HTERT RPE-1 (cell line): Measurements from ENCODE around the gene PKN2.

Source experiments
- in situ Hi-C: fragments of 300-500 bp; cut with MboI; formaldehyde crosslinking; loops from 4 replicates; pipeline ENCODE4 v1.14.3; 2020; ENCODE audit warnings: low sequenced_read_pairs

The PKN2 gene

GRCh38 chr1:88683541-88684481 lies at the start of gene PKN2:
PKN2 (plus strand) TSS chr1:88684273; CDS start chr1:88684581, 308 bp downstream.
- in situ Hi-C loops: no loop called here

GRCh38 chr1:88634538-88634937 lies 49.5 kb upstream of the PKN2 start:
- in situ Hi-C loops: no loop called here

- in situ Hi-C loops: no loop called here
Observed at GRCh38 chr1:88640060-88640459, 44.0 kb upstream of the PKN2 start.

GRCh38 chr1:88645886-88646285 lies 38.2 kb upstream of the PKN2 start:
- in situ Hi-C loops: no loop called here

- in situ Hi-C loops: no loop called here
Observed at GRCh38 chr1:88646476-88647248, 37.4 kb upstream of the PKN2 start.

DNA sequence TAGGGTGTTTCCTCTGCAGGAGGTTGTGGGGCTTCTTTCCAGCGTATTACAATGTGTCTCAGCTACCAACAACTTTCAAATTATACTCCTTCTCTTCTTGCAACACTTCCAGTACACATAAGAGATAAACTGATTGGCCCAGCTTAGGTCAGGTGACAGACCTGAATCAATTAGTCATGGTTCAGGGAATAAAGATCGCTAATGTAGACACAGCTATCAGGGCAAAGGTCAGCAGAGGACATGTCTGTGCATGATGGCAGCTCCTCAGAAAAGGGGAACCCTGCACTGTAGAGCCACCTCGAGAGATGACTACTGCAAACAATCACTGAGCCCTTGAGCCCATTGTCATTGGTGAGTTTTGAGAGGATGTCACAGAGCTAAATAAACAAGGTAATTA lies 36.8 kb upstream of the PKN2 start:
- in situ Hi-C loops: no loop called here

GRCh38 chr1:88647749-88648415 lies 36.2 kb upstream of the PKN2 start:
- in situ Hi-C loops: no loop called here

GRCh38 chr1:88648706-88649105 lies 35.4 kb upstream of the PKN2 start:
- in situ Hi-C loops: no loop called here

DNA sequence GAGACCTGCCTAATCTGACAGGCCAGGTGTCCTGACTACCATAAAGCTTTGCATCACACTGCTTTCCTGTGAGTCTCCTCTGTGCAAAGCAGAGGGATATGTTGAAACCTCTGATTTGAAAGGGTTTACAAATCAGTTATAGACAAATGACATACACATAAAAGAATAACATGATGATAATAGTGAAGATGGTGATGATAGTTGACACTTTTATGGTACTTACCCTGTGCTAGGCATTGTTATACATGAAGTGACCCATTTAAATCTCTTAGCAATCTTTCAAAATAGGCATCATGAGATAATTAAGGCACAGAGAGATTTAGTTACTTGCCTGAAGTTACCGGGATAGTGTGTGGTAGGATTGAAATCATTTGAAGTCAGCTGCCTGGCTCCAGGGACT lies 34.1 kb upstream of the PKN2 start:
- in situ Hi-C loops: no loop called here

GRCh38 chr1:88650676-88651418 lies 33.2 kb upstream of the PKN2 start:
- in situ Hi-C loops: no loop called here

DNA sequence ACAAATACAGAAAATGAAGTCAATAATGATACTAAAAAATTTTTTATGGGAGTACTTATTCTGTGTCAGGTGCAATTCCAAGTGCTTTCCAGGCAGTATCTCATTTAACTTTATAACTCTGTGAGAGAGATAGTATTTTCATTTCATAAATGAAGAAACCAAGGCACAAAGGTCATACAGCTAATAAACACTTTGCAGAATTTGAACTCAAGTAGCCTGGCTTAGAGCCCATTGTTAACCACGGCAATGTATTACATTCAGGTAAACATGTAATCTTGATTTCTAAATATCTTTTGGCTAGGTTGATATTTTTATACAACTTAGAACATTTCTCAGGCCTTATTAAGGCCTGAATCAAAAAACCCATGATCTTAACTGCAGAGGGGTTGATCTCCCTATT lies 28.9 kb upstream of the PKN2 start:
- in situ Hi-C loops: no loop called here

DNA sequence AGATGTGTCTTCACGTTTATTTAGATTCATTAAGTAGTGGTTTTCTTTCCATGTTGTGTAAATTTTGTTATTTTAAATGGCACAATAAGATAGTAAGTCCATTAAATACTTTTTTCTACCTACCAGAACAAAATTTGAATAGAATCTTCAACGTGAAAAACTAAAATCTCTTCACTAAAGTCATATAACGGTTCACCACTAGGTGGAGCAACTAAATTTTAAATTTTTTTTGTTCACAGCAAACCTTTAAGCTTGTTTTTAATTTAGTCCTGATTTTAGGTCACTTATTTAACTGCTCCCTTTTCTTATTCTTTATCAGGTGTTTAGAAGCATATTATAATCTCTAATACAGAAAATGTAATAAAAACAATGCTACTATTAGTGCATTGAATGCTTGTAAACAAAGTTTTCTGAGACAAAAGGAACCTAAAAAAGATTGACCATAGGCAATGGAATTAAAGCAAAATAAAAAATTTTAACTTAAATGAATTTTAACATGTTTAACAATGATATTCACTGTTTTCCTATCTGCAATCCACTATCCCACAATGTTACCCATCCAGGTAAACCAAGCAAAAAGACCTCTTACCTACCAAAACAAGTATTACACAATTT lies 28.3 kb upstream of the PKN2 start:
- in situ Hi-C loops: no loop called here

GRCh38 chr1:88658419-88658818 lies 25.7 kb upstream of the PKN2 start:
- in situ Hi-C loops: no loop called here

DNA sequence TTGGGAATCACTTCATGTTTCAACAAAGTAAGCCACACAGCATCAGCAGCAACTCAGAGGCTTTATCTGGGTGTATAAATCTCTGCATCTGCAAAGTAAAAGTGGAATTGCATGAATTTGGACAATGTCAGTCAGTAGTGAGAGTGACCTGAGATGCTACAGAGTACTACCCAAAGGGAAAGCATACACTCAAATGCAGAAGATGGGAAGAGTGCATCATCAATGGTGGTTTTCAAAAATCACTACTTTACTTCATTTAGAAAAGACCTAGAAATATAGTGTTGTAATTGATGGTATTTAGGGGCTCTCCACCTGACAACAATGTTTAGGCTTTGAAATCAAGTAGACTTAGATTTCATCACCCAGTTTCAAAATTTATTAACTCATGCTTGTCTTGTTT lies 24.5 kb upstream of the PKN2 start:
- in situ Hi-C loops: no loop called here

- in situ Hi-C loops: no loop called here
Observed at GRCh38 chr1:88661188-88661587, 22.9 kb upstream of the PKN2 start.

DNA sequence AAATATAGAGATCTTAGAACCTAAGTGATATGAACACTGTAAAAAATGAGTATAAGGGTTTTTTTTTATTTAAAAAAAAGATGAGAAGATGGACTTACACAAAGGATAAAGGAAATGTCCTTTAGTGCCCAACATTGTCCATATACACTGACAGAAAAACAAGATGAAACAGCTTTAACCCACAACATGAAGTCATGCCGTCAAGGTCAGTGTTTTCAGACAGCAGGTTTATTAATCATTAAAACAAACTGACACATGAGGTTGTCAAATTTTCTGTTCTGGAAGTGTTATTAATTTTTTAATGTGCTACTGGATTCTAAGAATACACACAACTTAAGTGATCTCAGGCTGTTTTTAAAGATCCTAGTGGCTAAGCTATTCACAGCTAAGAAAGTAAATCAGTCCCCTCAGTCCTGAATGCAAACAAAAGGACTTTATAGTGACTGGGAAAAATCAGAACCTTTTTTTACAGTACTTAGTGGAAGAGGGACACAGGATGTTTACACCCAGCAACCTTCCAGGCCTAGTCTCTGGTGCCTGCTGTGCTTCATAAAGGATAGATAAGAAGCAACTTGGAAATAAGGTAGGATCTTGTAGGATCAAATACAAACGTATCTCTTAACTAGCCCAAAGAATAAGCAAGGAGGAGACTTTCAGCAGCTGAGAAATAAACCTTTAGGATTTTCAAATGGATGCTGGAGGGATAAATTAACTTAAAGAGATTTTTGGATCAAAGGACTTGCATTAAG lies 21.9 kb upstream of the PKN2 start:
- in situ Hi-C loops: no loop called here

GRCh38 chr1:88662723-88663122 lies 21.4 kb upstream of the PKN2 start:
- in situ Hi-C loops: no loop called here

GRCh38 chr1:88668405-88668804 lies 15.7 kb upstream of the PKN2 start:
- in situ Hi-C loops: no loop called here

DNA sequence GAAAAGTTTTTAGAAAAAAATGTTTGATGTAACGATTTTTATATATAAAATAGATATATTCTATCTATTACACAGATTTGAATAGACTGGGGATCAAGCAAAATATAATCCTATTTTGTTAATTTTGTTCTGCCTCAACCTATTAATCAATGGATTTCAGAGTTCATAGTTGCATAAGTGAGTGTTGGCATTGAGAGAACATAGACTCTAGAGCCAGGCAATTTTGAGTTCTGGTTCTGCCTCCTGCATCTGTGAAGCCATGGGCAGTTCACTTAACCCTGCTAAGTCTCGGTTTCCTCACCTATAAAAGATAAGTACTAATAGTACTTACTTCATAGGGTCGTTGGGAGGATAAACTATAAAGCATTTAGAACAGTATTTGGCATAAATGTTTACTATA lies 13.6 kb upstream of the PKN2 start:
- in situ Hi-C loops: no loop called here

GRCh38 chr1:88673446-88673845 lies 10.6 kb upstream of the PKN2 start:
- in situ Hi-C loops: no loop called here
